Colonic mucosa (tissue), 4 donors: ENCODE results near the gene MRPS27. TPM values are rescaled to one million over a fixed set of nuclear protein-coding genes. Genes with fewer than 3 reads are reported as not detected.

ENCODE experiments used
- DNase-seq: peaks from one replicate; pipeline ENCODE4 v3.0.0-alpha.2; 2020
- H3K27ac ChIP-seq: fragments of 200-600 bp; one replicate; pipeline ENCODE4 v1.8.0; 2021
- H3K27me3 ChIP-seq: fragments of 200-600 bp; one replicate; pipeline ENCODE4 v1.8.0; 2021
- H3K36me3 ChIP-seq: fragments of 200-600 bp; one replicate; pipeline ENCODE4 v1.8.0; 2021
- H3K4me1 ChIP-seq: fragments of 200-600 bp; one replicate; pipeline ENCODE4 v1.8.0; 2021; ENCODE audit warnings: mild to moderate bottlenecking
- H3K4me3 ChIP-seq: fragments of 200-600 bp; one replicate; pipeline ENCODE4 v1.8.0; 2021
- H3K9ac ChIP-seq, 2 donors: one replicate each; pipeline ENCODE4 v1.7.0; 2013; ENCODE audit warnings: control low read depth in 2 of 2, low read depth in 2 of 2, low read length in 2 of 2
- H3K9me3 ChIP-seq: fragments of 200-600 bp; one replicate; pipeline ENCODE4 v1.8.0; 2021
- CTCF ChIP-seq: fragments of 200-600 bp; IDR thresholded peaks from one replicate; pipeline ENCODE4 v1.8.0; 2022; ENCODE audit warnings: antibody characterized with exemption, mild to moderate bottlenecking
- intact Hi-C: fragments of 100-400 bp; cut with DNase I; formaldehyde crosslinking; loops from one replicate; pipeline ENCODE4 v1.14.1; 2022
- total RNA-seq, 2 donors: library from RNA; stranded (reverse); fragmentation: NEBNext Ultra II Directional in 1 of 2; extraction: Animal tissue kit (Norgen Biotek cat#: 25700) in 1 of 2; gene quantifications; one replicate each; pipeline ENCODE4 v1.2.1, GENCODE V29; 2021
- donor health status: healthy.
- donor health status: DM: no; HTN: no; CAD: no.
- donor health status: DM: no; HTN: no; CAD: no.

MRPS27 gene
- total RNA-seq, 2 donors from 2014 or later = 46.3 to 56.6 TPM

GRCh38 chr5:72188166-72188565, 131.9 kb downstream of the MRPS27 start:
- Histone ChIP-seq H3K36me3 (no peaks in the 10 kb centered on the region), H3K27ac (no peak overlapping the region), H3K9me3 (no peaks in the 10 kb centered on the region), H3K9ac (no peak overlapping the region), H3K27me3 (no peaks in the 10 kb centered on the region), H3K4me3 (no peak overlapping the region), H3K4me1 (no peaks in the 10 kb centered on the region)
- DNase-seq = no peak
- TF ChIP-seq CTCF = no peak
- intact Hi-C loops = no loop called here

- no peaks in the 10 kb centered on the region for H3K9me3 ChIP-seq
- no peak overlapping the region for H3K4me3 ChIP-seq
- intact Hi-C loops = no loop called here
- no peak overlapping the region for H3K9ac ChIP-seq
- H3K36me3 ChIP-seq = no peaks in the 10 kb centered on the region
- no peak overlapping the region for H3K27ac ChIP-seq
- no peaks in the 10 kb centered on the region for H3K27me3 ChIP-seq
- H3K4me1 ChIP-seq = no peaks in the 10 kb centered on the region
- DNase-seq = no peak
- no peak for TF ChIP-seq CTCF
These were observed 132.5 kb downstream of the MRPS27 start for GRCh38 chr5:72187388-72188075.

- no peak overlapping the region for H3K27ac ChIP-seq
- TF ChIP-seq CTCF = no peak
- H3K4me3 ChIP-seq = no peak overlapping the region
- no peaks in the 10 kb centered on the region for H3K27me3 ChIP-seq
- no peaks in the 10 kb centered on the region for H3K4me1 ChIP-seq
- H3K36me3 ChIP-seq = no peaks in the 10 kb centered on the region
- DNase-seq = no peak
- intact Hi-C loops = no loop called here
- no peaks in the 10 kb centered on the region for H3K9me3 ChIP-seq
- H3K9ac ChIP-seq = no peak overlapping the region
These were observed 134.3 kb downstream of the MRPS27 start for GRCh38 chr5:72185496-72186329.

GRCh38 chr5:72184408-72184807, 135.6 kb downstream of the MRPS27 start:
- Histone ChIP-seq H3K27ac (no peak overlapping the region), H3K4me1 (no peaks in the 10 kb centered on the region), H3K27me3 (no peaks in the 10 kb centered on the region), H3K9ac (no peak overlapping the region), H3K36me3 (no peaks in the 10 kb centered on the region), H3K4me3 (no peak overlapping the region), H3K9me3 (no peaks in the 10 kb centered on the region)
- intact Hi-C loops = no loop called here
- DNase-seq = no peak
- TF ChIP-seq CTCF = no peak

- Histone ChIP-seq H3K4me1 (no peaks in the 10 kb centered on the region), H3K36me3 (no peaks in the 10 kb centered on the region), H3K9me3 (no peaks in the 10 kb centered on the region), H3K27ac (no peak overlapping the region), H3K4me3 (no peak overlapping the region), H3K9ac (no peak overlapping the region), H3K27me3 (no peaks in the 10 kb centered on the region)
- TF ChIP-seq CTCF = no peak
- intact Hi-C loops = no loop called here
- DNase-seq = no peak
These were observed 136.9 kb downstream of the MRPS27 start for GRCh38 chr5:72183101-72183520.
